ENCODE data around the gene OSMR.
"Not testable (repeated sequence)": the region's sequence is repeated elsewhere in the genome, so short reads cannot be mapped to it uniquely, and the experiment has no call there.

DNA sequence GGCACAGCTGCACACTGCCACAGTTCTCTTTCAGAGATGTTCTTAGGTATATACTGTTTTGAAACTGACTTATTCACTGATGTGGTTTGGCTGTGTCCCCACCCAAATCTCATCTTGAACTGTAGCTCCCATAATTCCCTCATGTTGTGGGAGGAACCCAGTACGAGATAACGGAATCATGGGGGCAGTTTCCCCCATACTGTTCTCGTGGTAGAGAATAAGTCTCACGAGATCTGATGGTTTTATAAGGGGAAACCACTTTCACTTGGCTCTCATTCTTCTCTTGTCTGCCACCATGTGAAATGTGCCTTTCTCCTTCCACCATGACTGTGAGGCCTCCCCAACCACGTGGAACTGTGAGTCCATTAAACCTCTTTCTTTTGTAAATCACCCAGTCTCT lies 5.8 kb downstream of the OSMR start:
- TF ChIP-seq, protein P1, sequence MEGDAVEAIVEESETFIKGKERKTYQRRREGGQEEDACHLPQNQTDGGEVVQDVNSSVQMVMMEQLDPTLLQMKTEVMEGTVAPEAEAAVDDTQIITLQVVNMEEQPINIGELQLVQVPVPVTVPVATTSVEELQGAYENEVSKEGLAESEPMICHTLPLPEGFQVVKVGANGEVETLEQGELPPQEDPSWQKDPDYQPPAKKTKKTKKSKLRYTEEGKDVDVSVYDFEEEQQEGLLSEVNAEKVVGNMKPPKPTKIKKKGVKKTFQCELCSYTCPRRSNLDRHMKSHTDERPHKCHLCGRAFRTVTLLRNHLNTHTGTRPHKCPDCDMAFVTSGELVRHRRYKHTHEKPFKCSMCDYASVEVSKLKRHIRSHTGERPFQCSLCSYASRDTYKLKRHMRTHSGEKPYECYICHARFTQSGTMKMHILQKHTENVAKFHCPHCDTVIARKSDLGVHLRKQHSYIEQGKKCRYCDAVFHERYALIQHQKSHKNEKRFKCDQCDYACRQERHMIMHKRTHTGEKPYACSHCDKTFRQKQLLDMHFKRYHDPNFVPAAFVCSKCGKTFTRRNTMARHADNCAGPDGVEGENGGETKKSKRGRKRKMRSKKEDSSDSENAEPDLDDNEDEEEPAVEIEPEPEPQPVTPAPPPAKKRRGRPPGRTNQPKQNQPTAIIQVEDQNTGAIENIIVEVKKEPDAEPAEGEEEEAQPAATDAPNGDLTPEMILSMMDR (IDR thresholded peaks at IDR 0.05) = not testable (repeated sequence)
- TF ChIP-seq EZH2 (IDR thresholded peaks at IDR 0.05; ENCODE audit: borderline replicate concordance, insufficient read depth, low read depth, low read length, poor library complexity, severe bottlenecking) = not testable (repeated sequence)
